OCI-LY3 (cell line): ENCODE measurements around the gene ITSN2.
A peak's percentile ranks its signal among the peaks of the same experiment; 100 is the strongest.

Experiments
- H2AFZ ChIP-seq: fragments of 200-600, 300-600 bp; shearing (Covaris generic); 2 replicates; pipeline ENCODE4 v1.6.0; 2014; ENCODE audit warnings: antibody characterized with exemption, low read depth, low read length
- H3K27ac ChIP-seq: fragments of 200-600, 300-600 bp; sonication (generic); 2 replicates; pipeline ENCODE4 v1.5.1; 2014; ENCODE audit warnings: mild to moderate bottlenecking, low read length, moderate library complexity, mixed read lengths
- H3K27me3 ChIP-seq: fragments of 200-600, 300-600 bp; sonication (generic); 2 replicates; pipeline ENCODE4 v1.6.1; 2014; ENCODE audit warnings: low read depth, low read length, mixed read lengths
- H3K36me3 ChIP-seq: fragments of 200-600, 300-600 bp; sonication (generic); replicated peaks from 2 replicates; pipeline ENCODE3; 2014; ENCODE audit warnings: low read depth, low read length, mixed read lengths
- H3K4me1 ChIP-seq: fragments of 300-600, 200-600 bp; sonication (generic); 2 replicates; pipeline ENCODE4 v1.6.1; 2014; ENCODE audit warnings: low read length, mixed read lengths
- H3K4me2 ChIP-seq: fragments of 200-600, 300-600 bp; sonication (generic); 2 replicates; pipeline ENCODE4 v1.6.1; 2014; ENCODE audit warnings: low read length, mixed read lengths
- H3K4me3 ChIP-seq: fragments of 300-600, 200-600 bp; sonication (generic); 2 replicates; pipeline ENCODE4 v1.5.1; 2014; ENCODE audit warnings: antibody characterized with exemption, mild to moderate bottlenecking, low read length, moderate library complexity
- H3K79me2 ChIP-seq: fragments of 300-600, 200-600 bp; shearing (Covaris generic); 2 replicates; pipeline ENCODE4 v1.6.1; 2014; ENCODE audit warnings: mild to moderate bottlenecking, low read length, mixed read lengths
- H3K9ac ChIP-seq: fragments of 300-600, 200-600 bp; shearing (Covaris generic); 2 replicates; pipeline ENCODE4 v1.6.0; 2014; ENCODE audit warnings: mild to moderate bottlenecking, low read length, moderate library complexity
- H3K9me3 ChIP-seq: fragments of 200-600, 300-600 bp; shearing (Covaris generic); 2 replicates; pipeline ENCODE4 v1.6.1; 2014; ENCODE audit warnings: low read length, mixed read lengths; ENCODE audit not compliant: insufficient read depth
- H4K20me1 ChIP-seq: fragments of 200-600, 300-600 bp; sonication (generic); 2 replicates; pipeline ENCODE4 v1.6.1; 2016; ENCODE audit warnings: low read length, mixed read lengths; ENCODE audit not compliant: insufficient read depth
- EZH2phosphoT487 ChIP-seq: fragments of 200-600 bp; shearing (Covaris generic); IDR thresholded peaks from 2 replicates; pipeline ENCODE4 v1.6.1; 2018; ENCODE audit warnings: antibody characterized with exemption, mixed run types, low read depth
- TF ChIP-seq, protein P1 (sequence below): fragments of 200-600, 300-600 bp; sonication (generic); IDR thresholded peaks from 2 replicates; pipeline ENCODE4 v1.5.1; 2014; ENCODE audit warnings: antibody characterized with exemption, low read length, low read depth

ITSN2 gene

DNA sequence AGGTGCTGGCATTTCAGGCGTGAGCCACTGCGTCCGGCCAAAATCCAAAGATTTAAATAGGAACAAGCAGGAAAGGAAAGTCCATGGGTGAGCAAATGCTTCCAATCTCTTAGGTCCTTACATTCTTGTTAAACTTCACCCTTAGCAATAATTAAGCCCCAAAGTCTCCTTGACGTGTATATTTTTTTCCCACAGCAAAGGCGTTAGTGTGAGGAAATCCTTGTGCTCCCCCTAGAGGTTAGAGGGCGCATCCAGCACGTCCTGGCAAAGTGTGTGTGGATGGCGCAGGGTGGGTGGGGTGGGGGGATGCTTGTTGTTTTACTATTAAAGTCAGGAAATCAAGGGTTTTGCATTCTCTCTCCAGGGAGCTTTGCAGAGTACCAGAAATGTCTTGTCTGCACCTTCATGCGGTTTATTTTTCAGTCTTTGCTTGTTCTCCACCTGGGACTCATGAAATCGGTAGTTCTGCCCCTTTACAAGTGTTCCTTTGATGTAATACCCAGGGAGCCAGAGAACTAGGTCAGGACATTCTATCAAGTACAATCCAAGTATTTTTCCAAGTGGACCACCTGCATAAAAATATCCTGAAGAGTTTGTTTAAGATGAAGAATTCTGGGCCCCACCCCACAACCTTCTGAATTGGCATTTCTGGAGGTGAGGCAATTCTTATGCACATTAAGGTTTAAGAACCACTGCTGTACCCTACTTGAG, 22.2 kb upstream of the ITSN2 start:
- Histone ChIP-seq H3K4me1 (peaks cover 9% of the 10 kb centered on the region; the same call in 1 of the 2 replicates), H3K9me3 (no peaks in the 10 kb centered on the region), H4K20me1 (no peaks in the 10 kb centered on the region), H2AFZ (no peak overlapping the region), H3K4me3 (no peak overlapping the region), H3K27me3 (no peaks in the 10 kb centered on the region), H3K4me2 (peak overlapping the region; percentile 9; the same call in 1 of the 2 replicates), H3K79me2 (no peaks in the 10 kb centered on the region), H3K36me3 (no peaks in the 10 kb centered on the region), H3K9ac (no peak overlapping the region), H3K27ac (no peak overlapping the region)
- TF ChIP-seq EZH2phosphoT487: no peak
- TF ChIP-seq, protein P1, sequence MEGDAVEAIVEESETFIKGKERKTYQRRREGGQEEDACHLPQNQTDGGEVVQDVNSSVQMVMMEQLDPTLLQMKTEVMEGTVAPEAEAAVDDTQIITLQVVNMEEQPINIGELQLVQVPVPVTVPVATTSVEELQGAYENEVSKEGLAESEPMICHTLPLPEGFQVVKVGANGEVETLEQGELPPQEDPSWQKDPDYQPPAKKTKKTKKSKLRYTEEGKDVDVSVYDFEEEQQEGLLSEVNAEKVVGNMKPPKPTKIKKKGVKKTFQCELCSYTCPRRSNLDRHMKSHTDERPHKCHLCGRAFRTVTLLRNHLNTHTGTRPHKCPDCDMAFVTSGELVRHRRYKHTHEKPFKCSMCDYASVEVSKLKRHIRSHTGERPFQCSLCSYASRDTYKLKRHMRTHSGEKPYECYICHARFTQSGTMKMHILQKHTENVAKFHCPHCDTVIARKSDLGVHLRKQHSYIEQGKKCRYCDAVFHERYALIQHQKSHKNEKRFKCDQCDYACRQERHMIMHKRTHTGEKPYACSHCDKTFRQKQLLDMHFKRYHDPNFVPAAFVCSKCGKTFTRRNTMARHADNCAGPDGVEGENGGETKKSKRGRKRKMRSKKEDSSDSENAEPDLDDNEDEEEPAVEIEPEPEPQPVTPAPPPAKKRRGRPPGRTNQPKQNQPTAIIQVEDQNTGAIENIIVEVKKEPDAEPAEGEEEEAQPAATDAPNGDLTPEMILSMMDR: peak; percentile 66

DNA sequence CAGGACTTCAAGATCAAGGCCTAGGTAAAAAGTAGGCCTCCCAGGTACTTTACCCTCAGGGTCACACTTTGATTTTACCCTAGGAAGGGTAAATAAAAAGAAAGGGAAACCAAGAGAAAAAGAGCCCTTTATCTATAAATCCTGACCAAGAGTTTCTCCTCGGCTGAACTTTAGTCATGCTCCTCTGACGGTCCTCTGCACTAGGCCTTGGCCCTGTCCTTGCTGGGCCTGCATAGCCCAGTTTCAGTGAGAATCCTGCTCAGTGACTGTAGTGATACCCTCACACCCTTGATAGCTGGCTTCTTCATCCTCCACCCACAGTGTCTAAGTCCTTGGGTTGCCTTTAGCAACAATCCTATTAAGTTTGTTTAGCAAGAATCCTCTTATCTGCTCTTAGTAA, 20.5 kb upstream of the ITSN2 start:
- no peaks in the 10 kb centered on the region for H3K79me2 ChIP-seq
- TF ChIP-seq EZH2phosphoT487: no peak
- TF ChIP-seq, protein P1: no peak
- no peak overlapping the region for H3K4me2 ChIP-seq
- H3K4me1 ChIP-seq: peaks cover 9% of the 10 kb centered on the region; the same call in 1 of the 2 replicates
- H3K36me3 ChIP-seq: no peaks in the 10 kb centered on the region
- no peak overlapping the region for H3K4me3 ChIP-seq
- no peaks in the 10 kb centered on the region for H3K9me3 ChIP-seq
- H4K20me1 ChIP-seq: no peaks in the 10 kb centered on the region
- H2AFZ ChIP-seq: no peak overlapping the region
- no peaks in the 10 kb centered on the region for H3K27me3 ChIP-seq
- no peak overlapping the region for H3K27ac ChIP-seq
- H3K9ac ChIP-seq: no peak overlapping the region

DNA sequence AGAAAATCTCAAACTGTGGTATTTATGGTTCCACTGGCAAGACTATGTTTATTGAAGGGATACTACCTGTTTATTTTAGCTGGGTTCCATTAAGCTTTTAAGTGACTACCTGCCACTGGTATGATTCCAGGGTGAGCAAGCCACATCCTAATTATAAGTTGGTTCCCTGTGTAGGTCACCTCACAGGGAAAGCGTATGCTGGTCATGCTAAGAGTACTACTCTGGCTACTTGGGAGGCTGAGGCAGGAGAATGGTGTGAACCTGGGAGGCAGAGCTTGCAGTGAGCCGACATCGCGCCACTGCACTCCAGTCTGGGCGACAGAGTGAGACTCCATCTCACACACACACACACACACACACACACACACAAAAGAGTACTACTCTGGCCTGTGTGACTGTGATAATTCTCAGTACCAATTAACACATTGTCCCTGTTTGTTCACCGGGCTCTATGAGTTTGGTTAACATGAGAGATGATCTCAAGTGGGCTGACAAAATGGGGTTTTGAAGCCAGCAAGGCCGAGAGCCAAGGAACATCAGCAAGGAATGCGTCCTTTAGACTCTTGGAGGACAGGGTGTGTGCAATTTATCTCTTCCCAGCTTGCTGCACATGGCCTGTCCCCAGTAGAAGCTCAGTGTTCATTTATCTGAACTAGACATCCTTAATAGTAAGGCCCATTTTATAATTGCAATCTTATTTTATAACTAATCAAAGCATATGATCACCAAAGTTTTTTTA, 15.2 kb upstream of the ITSN2 start:
- Histone ChIP-seq H3K4me1 (no peaks in the 10 kb centered on the region), H3K79me2 (no peaks in the 10 kb centered on the region), H3K27ac (no peak overlapping the region), H3K4me3 (no peak overlapping the region), H3K4me2 (no peak overlapping the region), H4K20me1 (no peaks in the 10 kb centered on the region), H3K36me3 (no peaks in the 10 kb centered on the region), H3K9ac (no peak overlapping the region), H3K27me3 (no peaks in the 10 kb centered on the region), H3K9me3 (no peaks in the 10 kb centered on the region), H2AFZ (no peak overlapping the region)
- TF ChIP-seq, protein P1: no peak
- TF ChIP-seq EZH2phosphoT487: no peak

DNA sequence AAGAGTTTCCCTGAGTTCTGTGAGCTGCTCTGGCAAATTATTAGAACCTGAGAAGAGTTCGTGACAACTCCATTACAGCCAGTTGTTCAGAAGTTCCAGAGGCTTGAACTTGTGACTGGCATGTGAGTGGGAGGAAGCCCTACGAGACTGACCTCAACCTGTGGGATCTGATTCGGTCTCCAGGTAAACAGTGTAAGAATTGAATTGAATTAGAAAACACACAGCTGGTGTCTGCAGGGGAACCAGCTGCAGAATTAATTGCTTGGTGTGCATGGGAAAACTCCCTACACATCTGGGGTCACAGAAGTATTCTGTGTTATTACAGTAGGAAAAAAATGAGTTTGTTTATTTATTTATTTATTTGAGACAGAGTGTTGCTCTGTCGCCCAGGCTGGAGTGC, 14.0 kb upstream of the ITSN2 start:
- Histone ChIP-seq H2AFZ (no peak overlapping the region), H3K4me2 (no peak overlapping the region), H3K27ac (no peak overlapping the region), H3K27me3 (no peaks in the 10 kb centered on the region), H3K9me3 (no peaks in the 10 kb centered on the region), H4K20me1 (no peaks in the 10 kb centered on the region), H3K4me3 (no peak overlapping the region), H3K36me3 (no peaks in the 10 kb centered on the region), H3K9ac (no peak overlapping the region), H3K79me2 (no peaks in the 10 kb centered on the region), H3K4me1 (no peaks in the 10 kb centered on the region)
- TF ChIP-seq, protein P1: no peak
- no peak for TF ChIP-seq EZH2phosphoT487
